ENCODE measurements around the gene SMO. TPM values are rescaled to one million over a fixed set of nuclear protein-coding genes. Genes with fewer than 3 reads are reported as not detected.
"Not testable (repeated sequence)": the region's sequence is repeated elsewhere in the genome, so short reads cannot be mapped to it uniquely, and the experiment has no call there.

SMO gene
- total RNA-seq, 1 experiment from 2014 or later, result 40.3 TPM

GRCh38 chr7:129169686-129170440 is 18.6 kb upstream of the SMO start:
- no peaks in the 10 kb centered on the region for H3K36me3 ChIP-seq (ENCODE audit: insufficient read depth, low read length, poor library complexity, severe bottlenecking)
- peak overlapping the region; percentile 61 for H3K27ac ChIP-seq (ENCODE audit: low read depth, low read length, poor library complexity, severe bottlenecking)
- CTCF ChIA-PET, result no interaction called here
- no peak for DNase-seq (ENCODE audit: low spot score)
- no peaks in the 10 kb centered on the region for H3K27me3 ChIP-seq (replicated peaks; ENCODE audit: insufficient read depth, low read depth, low read length, poor library complexity)
- H3K4me3 ChIP-seq (ENCODE audit: low read depth, low read length, poor library complexity, severe bottlenecking), result peak overlapping the region; percentile 36
- no TSS peak for BruUV-seq (replicated peaks)
- POLR2A ChIA-PET (ENCODE audit: low non-redundant PET), result no interaction called here
- H3K9me3 ChIP-seq (ENCODE audit: low read depth, low read length, poor library complexity, severe bottlenecking), result no peaks in the 10 kb centered on the region
- H3K4me1 ChIP-seq (ENCODE audit: insufficient read depth, low read length, poor library complexity, severe bottlenecking), result peaks cover 14% of the 10 kb centered on the region
- intact Hi-C loops (cut with micrococcal nuclease; ENCODE audit: unreplicated experiment), result no loop called here
- TF ChIP-seq CTCF (conservative IDR thresholded peaks at IDR 0.05; ENCODE audit: low read depth, low read length), result no peak
- TF ChIP-seq EZH2 (IDR thresholded peaks at IDR 0.05; ENCODE audit: borderline replicate concordance, low read depth, low read length, poor library complexity, severe bottlenecking), result no peak

- CTCF ChIA-PET, result no interaction called here
- POLR2A ChIA-PET (ENCODE audit: low non-redundant PET), result no interaction called here
- BruUV-seq (replicated peaks), result no TSS peak
- no peak overlapping the region for H3K4me3 ChIP-seq (ENCODE audit: low read depth, low read length, poor library complexity, severe bottlenecking)
- no peak for TF ChIP-seq CTCF (conservative IDR thresholded peaks at IDR 0.05; ENCODE audit: low read depth, low read length)
- TF ChIP-seq EZH2 (IDR thresholded peaks at IDR 0.05; ENCODE audit: borderline replicate concordance, low read depth, low read length, poor library complexity, severe bottlenecking), result no peak
- H3K27me3 ChIP-seq (replicated peaks; ENCODE audit: insufficient read depth, low read depth, low read length, poor library complexity), result no peaks in the 10 kb centered on the region
- H3K36me3 ChIP-seq (ENCODE audit: insufficient read depth, low read length, poor library complexity, severe bottlenecking), result no peaks in the 10 kb centered on the region
- intact Hi-C loops (cut with micrococcal nuclease; ENCODE audit: unreplicated experiment), result no loop called here
- H3K9me3 ChIP-seq (ENCODE audit: low read depth, low read length, poor library complexity, severe bottlenecking), result no peaks in the 10 kb centered on the region
- no peak for DNase-seq (ENCODE audit: low spot score)
- H3K4me1 ChIP-seq (ENCODE audit: insufficient read depth, low read length, poor library complexity, severe bottlenecking), result peaks cover 14% of the 10 kb centered on the region
- no peak overlapping the region for H3K27ac ChIP-seq (ENCODE audit: low read depth, low read length, poor library complexity, severe bottlenecking)
Measured at GRCh38 chr7:129170441-129171021, 17.9 kb upstream of the SMO start.

- POLR2A ChIA-PET (ENCODE audit: low non-redundant PET); H3K4me3 ChIP-seq (ENCODE audit: low read depth, low read length, poor library complexity, severe bottlenecking); H3K9me3 ChIP-seq (ENCODE audit: low read depth, low read length, poor library complexity, severe bottlenecking); DNase-seq (ENCODE audit: low spot score); CTCF ChIA-PET; H3K36me3 ChIP-seq (ENCODE audit: insufficient read depth, low read length, poor library complexity, severe bottlenecking); H3K27me3 ChIP-seq (replicated peaks; ENCODE audit: insufficient read depth, low read depth, low read length, poor library complexity); intact Hi-C loops (cut with micrococcal nuclease; ENCODE audit: unreplicated experiment); H3K27ac ChIP-seq (ENCODE audit: low read depth, low read length, poor library complexity, severe bottlenecking); BruUV-seq (replicated peaks); H3K4me1 ChIP-seq (ENCODE audit: insufficient read depth, low read length, poor library complexity, severe bottlenecking): not testable (repeated sequence)
Measured at GRCh38 chr7:129173861-129174260, 14.6 kb upstream of the SMO start.

Measured in A673 (cell line).